Neutrophil (primary cell): ENCODE measurements around the gene PABPN1L.

Source experiments
- H3K27ac ChIP-seq: fragments of 200-600 bp; sonication (generic); 2 replicates; pipeline ENCODE4 v1.5.1; 2016; ENCODE audit warnings: mild to moderate bottlenecking, moderate library complexity
- H3K27me3 ChIP-seq: fragments of 200-600 bp; sonication (generic); 2 replicates; pipeline ENCODE4 v1.6.0; 2016; ENCODE audit warnings: mild to moderate bottlenecking
- H3K36me3 ChIP-seq: fragments of 200-600 bp; sonication (generic); 2 replicates; pipeline ENCODE4 v1.5.1; 2017
- H3K4me1 ChIP-seq, 2 experiments: fragments of 200-600 bp in 1 of 2; sonication (generic) in 1 of 2; 1 replicate in 1 of 2; 2 replicates in 1 of 2; pipeline versions ENCODE4 v1.5.1 to v1.6.1; 2013 to 2016; ENCODE audit warnings: low read depth in 1 of 2, low read length in 1 of 2, mild to moderate bottlenecking in 1 of 2, moderate library complexity in 1 of 2; ENCODE audit not compliant: control insufficient read depth in 1 of 2, insufficient read depth in 1 of 2
- H3K4me3 ChIP-seq, 2 experiments: fragments of 200-600 bp in 1 of 2; sonication (generic) in 1 of 2; 1 replicate in 1 of 2; 2 replicates in 1 of 2; pipeline ENCODE4 v1.5.1; 2013 to 2016; ENCODE audit warnings: low read depth in 1 of 2, low read length in 1 of 2, mild to moderate bottlenecking in 1 of 2, moderate library complexity in 1 of 2
- H3K9me3 ChIP-seq: fragments of 200-600 bp; sonication (generic); 2 replicates; pipeline ENCODE4 v1.5.1; 2016
- CTCF ChIP-seq: fragments of 200-600 bp; sonication (generic); IDR thresholded peaks from 2 replicates; pipeline ENCODE4 v1.5.1; 2016; ENCODE audit warnings: antibody characterized with exemption

Gene PABPN1L

GRCh38 chr16:88836791-88837190 is 29.7 kb downstream of the PABPN1L start:
- H3K9me3 ChIP-seq, result no peaks in the 10 kb centered on the region
- peaks cover 89% of the 10 kb centered on the region for H3K36me3 ChIP-seq
- no peak overlapping the region for H3K27ac ChIP-seq
- H3K4me3 ChIP-seq, result no peak overlapping the region
- no peak for TF ChIP-seq CTCF
- H3K4me1 ChIP-seq, result peaks cover 36 to 39% of the 10 kb centered on the region in 2 experiments
- H3K27me3 ChIP-seq, result no peaks in the 10 kb centered on the region

- no peak overlapping the region for H3K4me3 ChIP-seq
- peaks cover 26 to 29% of the 10 kb centered on the region in 2 experiments for H3K4me1 ChIP-seq
- H3K36me3 ChIP-seq, result peaks cover 87% of the 10 kb centered on the region
- no peak overlapping the region for H3K27ac ChIP-seq
- TF ChIP-seq CTCF, result no peak
- no peaks in the 10 kb centered on the region for H3K27me3 ChIP-seq
- H3K9me3 ChIP-seq, result no peaks in the 10 kb centered on the region
Measured at GRCh38 chr16:88835818-88836217, 30.6 kb downstream of the PABPN1L start.

GRCh38 chr16:88835383-88835782 is 31.1 kb downstream of the PABPN1L start:
- peaks cover 87% of the 10 kb centered on the region for H3K36me3 ChIP-seq
- H3K9me3 ChIP-seq, result no peaks in the 10 kb centered on the region
- no peak for TF ChIP-seq CTCF
- peaks cover 22 to 25% of the 10 kb centered on the region in 2 experiments for H3K4me1 ChIP-seq
- H3K27me3 ChIP-seq, result no peaks in the 10 kb centered on the region
- H3K27ac ChIP-seq, result no peak overlapping the region
- no peak overlapping the region for H3K4me3 ChIP-seq

- Histone ChIP-seq H3K27me3 (no peaks in the 10 kb centered on the region), H3K27ac (no peak overlapping the region), H3K4me3 (no peak overlapping the region), H3K36me3 (peaks cover 90% of the 10 kb centered on the region), H3K9me3 (no peaks in the 10 kb centered on the region), H3K4me1 (peaks cover 15 to 17% of the 10 kb centered on the region in 2 experiments)
- TF ChIP-seq CTCF, result no peak
Measured at GRCh38 chr16:88834670-88835069, 31.8 kb downstream of the PABPN1L start.

GRCh38 chr16:88833086-88833485 is 33.4 kb downstream of the PABPN1L start:
- no peak overlapping the region for H3K27ac ChIP-seq
- no peak for TF ChIP-seq CTCF
- H3K9me3 ChIP-seq, result no peaks in the 10 kb centered on the region
- peaks cover 90% of the 10 kb centered on the region for H3K36me3 ChIP-seq
- H3K4me3 ChIP-seq, result no peak overlapping the region
- no peaks in the 10 kb centered on the region for H3K27me3 ChIP-seq
- H3K4me1 ChIP-seq, result peaks cover 0 to 2% of the 10 kb centered on the region in 2 experiments

GRCh38 chr16:88831838-88832237 is 34.6 kb downstream of the PABPN1L start:
- TF ChIP-seq CTCF, result no peak
- peaks cover 90% of the 10 kb centered on the region for H3K36me3 ChIP-seq

More at GRCh38 chr16:88831838-88832237, 34.6 kb downstream of the PABPN1L start:
- Histone ChIP-seq H3K9me3 (no peaks in the 10 kb centered on the region), H3K27me3 (no peaks in the 10 kb centered on the region), H3K27ac (no peak overlapping the region), H3K4me3 (no peak overlapping the region), H3K4me1 (no peaks in the 10 kb centered on the region)
